IPS-NIHi7 (cell line): Measurements from ENCODE around the gene GARIN5B.

ENCODE experiments used
- DNase-seq: peaks from one replicate; pipeline ENCODE4 v3.0.0; 2012; ENCODE audit warnings: mixed read lengths; ENCODE audit errors: extremely low spot score

GARIN5B gene

GRCh38 chr19:55389386-55390317 is 26.6 kb upstream of the GARIN5B start:
- no peak for DNase-seq

- no peak for DNase-seq
Observed at GRCh38 chr19:55387736-55388497, 24.9 kb upstream of the GARIN5B start.

DNA sequence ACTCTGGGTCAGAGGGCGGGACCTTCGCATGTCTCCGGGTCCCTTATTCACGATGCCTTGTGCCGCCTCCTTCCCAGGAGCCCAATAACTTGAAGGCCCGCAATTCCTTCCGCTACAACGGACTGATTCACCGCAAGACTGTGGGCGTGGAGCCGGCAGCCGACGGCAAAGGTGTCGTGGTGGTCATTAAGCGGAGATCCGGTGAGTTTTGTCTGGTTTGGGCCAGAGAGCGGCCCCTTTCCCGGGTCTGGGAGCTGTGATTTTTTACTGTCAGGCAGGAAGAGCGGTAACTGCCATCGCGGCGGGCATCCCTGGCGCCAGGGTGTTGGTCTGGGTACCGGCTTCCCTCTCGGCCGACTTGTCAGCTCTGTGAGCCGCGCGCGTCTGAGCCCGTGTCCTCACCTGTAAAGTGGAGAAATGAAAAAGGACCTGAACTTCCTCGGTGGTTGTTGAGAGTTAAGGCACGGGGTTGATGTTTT is 23.5 kb upstream of the GARIN5B start:
- DNase-seq, result no peak

- peak; percentile 92 for DNase-seq
Observed at GRCh38 chr19:55385724-55386492, 22.8 kb upstream of the GARIN5B start, which contains the start of gene RPL28. RPL28 (plus strand) TSS chr19:55385932; CDS start chr19:55386358, 426 bp downstream.

DNA sequence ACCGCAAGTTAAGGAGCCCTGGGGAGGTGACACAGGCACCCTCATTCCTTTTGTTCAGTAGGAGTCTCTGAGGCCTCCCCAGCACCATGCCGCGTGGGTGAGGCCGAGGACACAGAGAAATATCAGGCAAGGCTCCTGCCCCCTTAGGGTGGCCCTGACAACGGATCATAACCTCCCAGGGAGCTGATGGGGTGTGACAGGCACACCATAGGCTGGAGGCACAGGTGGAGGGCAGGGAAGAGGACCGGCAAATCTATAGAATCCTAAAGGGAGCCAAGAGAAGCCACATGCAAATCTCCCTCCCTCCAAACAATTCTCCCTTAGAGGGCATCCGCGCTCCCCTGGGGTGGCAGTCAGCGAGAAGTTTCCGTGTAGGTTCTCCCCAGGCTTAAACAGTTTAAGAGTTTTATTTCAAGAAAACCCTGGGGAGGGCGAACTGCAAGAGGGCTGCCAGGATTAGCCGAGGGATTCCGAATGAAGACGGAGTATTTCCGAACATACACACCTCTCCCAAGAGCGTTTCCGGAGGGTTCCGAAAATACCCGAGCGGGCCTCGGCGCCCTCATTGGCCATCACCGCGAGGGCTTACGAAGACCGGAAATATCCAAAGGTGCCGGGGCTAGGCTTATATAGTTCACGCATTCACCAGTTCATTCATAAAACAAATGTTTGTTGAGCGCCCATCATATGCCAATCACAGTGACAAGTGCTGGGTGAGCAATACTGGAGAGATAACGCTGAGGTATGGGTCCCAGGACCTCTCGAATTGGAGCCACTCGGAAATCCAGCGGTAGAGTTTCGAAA is 22.1 kb upstream of the GARIN5B start:
- DNase-seq, result peak; percentile 82

- DNase-seq, result no peak
Observed at GRCh38 chr19:55384131-55384919, 21.3 kb upstream of the GARIN5B start, which contains the start of gene TMEM238. TMEM238 (minus strand) TSS chr19:55384292; CDS start chr19:55384259, 33 bp downstream.

DNA sequence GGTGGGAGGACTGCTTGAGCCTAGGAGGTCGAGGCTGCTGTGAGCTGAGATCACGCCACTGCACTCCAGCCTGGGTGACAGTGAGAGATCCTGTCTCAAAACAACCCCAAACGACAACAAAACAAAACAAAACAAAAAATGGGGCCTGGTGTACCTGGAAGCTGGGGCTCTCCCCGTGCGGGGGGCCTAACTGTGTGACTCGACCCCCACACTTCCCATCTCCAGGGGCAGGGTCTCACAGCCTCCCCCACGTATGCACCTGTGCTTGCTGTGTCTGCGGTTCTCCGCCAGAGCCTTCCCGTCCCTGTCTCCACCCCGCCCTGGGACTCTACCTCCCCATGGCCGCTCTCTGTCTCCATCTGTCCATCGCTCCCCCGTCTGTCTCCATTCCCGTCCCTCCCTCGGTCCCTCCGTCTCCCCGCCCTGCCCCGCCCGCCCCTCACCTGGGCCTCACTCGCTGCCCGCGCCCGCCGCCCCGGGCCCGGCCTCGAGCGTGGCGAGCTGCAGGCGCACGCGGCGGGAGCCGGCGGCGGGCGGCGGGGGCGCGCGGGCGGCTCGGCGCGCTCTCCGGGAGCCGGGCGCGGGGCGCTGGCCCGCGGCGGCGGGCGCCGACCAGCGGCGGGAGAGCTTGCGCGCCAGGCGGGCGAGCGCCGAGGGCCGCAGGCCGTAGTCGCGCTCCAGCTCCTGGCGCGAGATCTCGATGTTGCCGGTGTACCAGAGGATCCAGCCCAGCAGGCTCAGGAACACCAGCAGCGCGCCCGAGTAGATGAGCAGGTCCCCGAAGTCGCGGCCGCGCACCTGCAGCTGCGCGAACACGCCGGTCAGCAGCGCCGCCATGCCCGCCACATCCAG is 20.4 kb upstream of the GARIN5B start:
- DNase-seq, result peak; percentile 66

GRCh38 chr19:55382522-55383054 is 19.5 kb upstream of the GARIN5B start:
- DNase-seq, result no peak

- no peak for DNase-seq
Observed at GRCh38 chr19:55382013-55382412, 19.0 kb upstream of the GARIN5B start.

DNA sequence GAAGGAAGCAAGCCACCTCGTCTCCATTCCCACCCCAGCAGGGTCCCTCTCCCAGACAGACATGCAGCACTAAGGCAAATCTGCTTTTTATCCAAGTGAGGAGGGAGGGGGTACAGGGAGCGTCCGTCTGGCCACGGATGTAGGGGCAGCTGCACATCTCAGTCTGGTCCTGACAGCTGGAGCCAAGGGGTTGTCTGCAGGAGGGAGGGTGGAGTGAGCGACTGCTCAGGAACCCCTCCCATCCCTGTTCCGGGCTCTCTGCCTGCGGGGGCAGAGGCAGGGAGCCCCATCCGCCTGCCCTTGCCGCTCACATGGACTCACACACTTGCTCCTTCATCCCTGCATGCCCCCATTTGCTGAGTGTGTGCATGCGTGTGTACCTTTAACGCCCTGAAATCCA is 16.1 kb upstream of the GARIN5B start:
- no peak for DNase-seq

DNA sequence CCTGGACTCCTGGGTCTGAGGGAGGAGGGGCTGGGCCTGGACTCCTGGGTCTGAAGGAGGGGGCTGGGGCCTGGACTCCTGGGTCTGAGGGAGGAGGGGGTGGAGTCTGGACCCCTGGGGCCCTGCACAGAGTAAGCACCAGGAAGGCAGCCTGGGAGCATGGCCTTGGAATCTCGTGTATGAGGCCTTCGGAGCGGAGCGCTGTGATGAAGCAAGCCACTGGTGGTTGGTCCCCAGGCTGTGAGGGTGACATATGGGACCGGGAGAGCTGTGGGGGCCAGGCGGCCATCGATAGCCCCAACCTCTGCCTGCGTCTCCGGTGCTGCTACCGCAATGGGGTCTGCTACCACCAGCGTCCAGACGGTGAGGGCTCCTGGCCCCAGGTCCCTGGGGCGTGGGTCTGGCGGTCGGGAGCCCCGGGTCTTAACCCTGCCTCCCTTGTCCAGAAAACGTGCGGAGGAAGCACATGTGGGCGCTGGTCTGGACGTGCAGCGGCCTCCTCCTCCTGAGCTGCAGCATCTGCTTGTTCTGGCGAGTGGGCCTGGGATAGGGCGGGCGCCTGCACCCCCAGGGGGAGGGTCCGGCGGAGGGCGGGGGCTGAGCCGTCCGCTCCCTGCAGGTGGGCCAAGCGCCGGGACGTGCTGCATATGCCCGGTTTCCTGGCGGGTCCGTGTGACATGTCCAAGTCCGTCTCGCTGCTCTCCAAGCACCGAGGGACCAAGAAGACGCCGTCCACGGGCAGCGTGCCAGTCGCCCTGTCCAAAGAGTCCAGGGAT is 14.5 kb upstream of the GARIN5B start:
- no peak for DNase-seq

DNA sequence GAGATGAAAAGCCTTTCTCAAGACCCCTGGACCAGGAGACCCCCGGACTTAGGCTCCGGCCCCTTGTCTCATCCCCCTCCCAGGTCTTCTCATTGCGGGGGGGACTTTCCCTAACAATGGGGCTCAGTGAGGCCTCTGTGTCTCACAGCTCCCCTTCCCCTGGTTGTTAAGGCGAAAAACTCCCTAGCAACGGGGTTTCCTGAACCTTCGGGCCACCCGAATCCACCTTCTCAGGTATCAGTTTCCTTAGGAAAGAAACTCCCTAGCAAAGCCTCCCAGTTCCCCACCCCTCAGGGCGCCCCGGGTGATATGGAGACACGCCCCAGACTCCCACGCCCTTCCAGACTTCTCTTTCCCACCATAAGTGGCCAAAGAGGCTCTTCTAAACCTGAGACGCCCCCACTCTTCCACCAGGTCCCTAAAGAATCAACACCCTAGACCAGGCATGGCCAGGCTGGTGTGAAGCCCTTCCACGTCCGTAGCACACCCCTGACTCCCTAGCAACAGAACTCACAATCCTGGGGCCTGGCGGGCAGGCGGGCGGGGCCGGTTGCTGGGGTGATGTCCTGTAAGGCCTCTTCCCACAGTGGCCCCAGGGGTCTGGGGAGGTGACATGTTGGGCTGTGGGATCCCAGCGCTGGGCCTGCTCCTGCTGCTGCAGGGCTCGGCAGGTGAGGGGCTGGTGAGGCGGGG is 13.3 kb upstream of the GARIN5B start, which contains the start of gene TMEM190:
TMEM190 (plus strand) TSS at position 586 of the 693 bp plus-strand sequence; CDS start at position 614, 28 bp downstream.
- DNase-seq, result no peak

DNA sequence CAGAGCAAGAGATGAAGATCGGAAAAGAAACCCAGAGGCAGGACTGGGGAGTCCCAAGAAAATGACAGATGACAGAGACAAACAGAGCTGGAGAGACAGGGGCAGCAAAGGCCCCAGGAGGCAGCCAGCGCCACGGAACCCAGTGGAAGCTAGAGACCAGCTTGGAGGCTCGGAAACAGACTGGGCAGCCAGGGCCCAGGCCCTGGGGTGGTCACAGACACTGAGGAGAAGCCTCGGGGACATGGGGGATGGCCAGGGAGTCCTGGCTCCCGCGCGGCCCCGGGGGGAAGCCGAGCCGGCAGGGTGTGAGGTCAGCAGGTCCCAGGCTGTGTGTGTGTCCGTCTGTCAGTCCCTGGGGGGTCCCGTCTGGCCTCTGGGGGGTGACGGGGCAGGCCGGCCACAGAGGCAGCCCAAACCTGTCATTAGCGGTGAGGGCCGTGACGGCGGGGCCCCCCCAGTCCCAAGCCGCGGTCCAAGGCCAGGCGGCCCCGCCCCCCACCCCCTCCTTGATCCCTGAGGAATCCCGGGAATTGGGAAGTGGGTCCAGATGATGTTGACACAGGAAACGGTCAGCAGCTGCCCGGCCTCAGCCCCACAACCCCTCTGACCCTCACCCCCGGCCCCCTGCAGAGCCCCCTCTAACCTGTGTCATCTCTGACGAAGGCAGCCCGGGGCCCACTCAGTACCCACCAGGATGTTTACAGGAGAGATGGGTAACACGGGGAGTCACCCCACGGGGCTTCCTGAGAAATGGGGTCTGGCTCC is 11.1 kb upstream of the GARIN5B start:
- DNase-seq, result no peak

DNA sequence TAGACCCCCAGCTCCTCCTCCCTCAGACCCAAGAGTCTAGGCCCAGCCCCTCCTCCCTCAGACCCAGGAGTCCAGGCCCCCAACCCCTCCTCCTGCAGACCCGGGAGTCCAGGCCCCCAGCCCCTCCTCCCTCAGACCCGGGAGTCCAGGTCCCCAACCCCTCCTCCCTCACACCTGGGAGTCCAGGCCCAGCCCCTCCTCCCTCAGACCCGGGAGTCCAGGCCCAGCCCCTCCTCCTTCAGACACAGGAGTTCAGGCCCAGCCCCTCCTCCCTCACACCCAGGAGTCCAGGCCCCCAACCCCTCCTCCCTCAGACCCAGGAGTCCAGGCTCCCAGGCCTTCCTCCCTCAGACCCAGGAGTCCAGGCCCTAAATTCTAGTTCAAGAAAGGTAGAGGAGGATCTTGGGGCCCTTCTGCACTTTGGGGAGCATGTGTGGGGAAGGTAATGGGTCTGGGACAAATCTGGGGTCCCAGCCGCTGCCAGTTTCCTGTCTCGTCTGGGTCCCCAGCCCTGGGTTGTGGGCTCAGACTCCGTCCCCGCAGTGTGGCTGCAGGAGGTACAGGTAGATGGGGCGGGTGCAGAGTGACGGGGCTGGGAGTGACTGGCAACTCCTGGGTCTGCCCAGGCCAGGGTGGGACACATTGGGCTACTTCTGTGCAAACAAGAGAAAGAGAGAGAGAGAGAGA is 10.4 kb upstream of the GARIN5B start:
- no peak for DNase-seq

- DNase-seq, result no peak
Observed at GRCh38 chr19:55372316-55373081, 9.4 kb upstream of the GARIN5B start.
